ENCODE measurements around the gene ADAR.
A peak's percentile ranks its signal among the peaks of the same experiment; 100 is the strongest.

Gene ADAR

GRCh38 chr1:154582885-154583284 lies 25.1 kb downstream of the ADAR start:
- DNase-seq (ENCODE audit: low read depth): no peak

GRCh38 chr1:154581766-154582165 lies 26.2 kb downstream of the ADAR start:
- DNase-seq (ENCODE audit: low read depth): no peak

- no peak for DNase-seq (ENCODE audit: low read depth)
Measured at GRCh38 chr1:154579374-154579773, 28.6 kb downstream of the ADAR start.

- no peak for DNase-seq (ENCODE audit: low read depth)
Measured at GRCh38 chr1:154578058-154578418, 29.9 kb downstream of the ADAR start.

DNA sequence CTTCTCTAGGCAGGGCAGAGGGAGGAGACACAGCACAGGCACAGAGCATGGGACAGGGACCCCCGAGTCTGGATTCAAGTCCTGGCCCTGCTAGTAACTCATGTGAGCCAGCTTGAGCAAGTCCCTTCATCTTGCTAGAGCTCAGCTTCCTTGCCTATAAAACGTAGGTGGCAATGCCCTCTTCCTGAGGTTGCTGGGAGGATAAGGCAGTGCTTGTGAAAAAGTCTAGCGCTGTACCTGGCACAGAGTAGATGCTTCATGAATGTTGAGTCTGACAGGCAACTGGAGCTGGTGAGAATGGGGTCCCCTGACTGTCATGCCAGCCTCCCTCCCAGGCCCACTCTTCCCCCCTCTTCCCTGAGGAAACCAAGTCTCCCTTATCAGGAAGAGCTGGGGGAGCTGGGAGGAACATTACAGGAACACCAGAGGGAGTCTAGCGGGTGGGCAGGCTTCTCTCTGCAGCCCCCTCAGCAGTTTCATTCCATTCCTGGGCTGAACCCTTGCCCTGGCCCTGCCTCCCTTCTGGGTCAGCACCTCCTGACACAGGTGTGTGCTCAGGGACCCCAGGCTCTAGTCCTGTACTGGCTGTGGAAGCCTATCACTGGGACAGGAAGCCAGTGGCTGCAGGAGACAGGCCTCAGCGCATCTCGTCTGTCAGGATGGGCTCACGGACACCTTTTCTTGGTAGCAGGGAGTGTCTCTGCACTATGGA lies 30.5 kb downstream of the ADAR start:
- DNase-seq (ENCODE audit: low read depth): no peak

- no peak for DNase-seq (ENCODE audit: low read depth)
Measured at GRCh38 chr1:154575951-154576566, 31.9 kb downstream of the ADAR start.

DNA sequence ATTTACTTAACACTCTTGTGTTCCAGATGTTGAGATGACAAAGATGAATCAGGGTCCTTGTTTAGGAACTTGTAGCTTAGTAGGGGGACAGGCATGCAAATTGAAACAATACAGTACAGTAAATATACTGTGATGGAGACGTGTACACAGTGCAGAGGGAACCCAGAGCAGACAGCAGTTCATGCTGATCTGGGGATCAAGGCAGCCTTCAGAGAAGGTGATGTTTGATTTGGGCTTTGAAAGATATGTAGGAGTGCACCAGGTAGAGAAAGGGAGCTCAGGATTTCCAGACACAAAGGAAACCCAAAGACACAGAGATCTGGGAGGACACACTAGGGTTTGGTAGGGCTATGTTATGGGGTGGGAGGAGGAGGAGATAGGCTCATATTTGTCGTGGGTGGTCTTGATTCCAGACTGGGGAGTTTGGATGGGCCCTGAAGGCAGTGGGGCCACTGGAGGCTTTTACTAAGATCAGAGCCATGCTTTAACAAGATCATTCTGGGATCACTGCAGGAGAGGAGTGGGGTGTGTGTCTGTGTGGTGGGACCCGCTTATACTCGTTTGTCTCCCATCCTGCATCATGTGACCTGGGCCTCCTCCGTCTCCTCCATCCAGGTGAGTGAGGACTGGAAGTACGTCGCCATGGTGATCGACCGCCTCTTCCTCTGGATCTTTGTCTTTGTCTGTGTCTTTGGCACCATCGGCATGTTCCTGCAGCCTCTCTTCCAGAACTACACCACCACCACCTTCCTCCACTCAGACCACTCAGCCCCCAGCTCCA lies 32.6 kb downstream of the ADAR start:
- no peak for DNase-seq (ENCODE audit: low read depth)

DNA sequence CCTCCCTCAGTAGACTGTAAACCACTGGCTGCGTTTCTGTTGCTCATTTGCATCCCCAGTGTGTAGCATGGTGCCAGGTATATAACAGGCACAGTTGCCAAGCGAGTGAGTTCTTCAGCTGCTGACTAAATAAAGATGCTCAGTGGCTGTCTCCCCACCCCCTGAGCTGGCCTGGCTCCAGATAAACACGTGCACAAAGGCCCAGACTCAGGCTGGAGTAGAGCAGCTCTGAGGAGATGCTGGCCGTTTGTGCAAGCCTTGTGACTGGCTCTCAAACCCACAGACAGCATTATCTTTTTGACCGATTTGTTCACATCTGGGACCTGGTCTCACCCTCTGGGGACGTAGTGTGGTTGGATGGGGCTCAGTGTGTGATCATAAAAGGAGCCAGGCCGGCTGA lies 33.3 kb downstream of the ADAR start:
- DNase-seq (ENCODE audit: low read depth): no peak

- no peak for DNase-seq (ENCODE audit: low read depth)
Measured at GRCh38 chr1:154573168-154573510, 34.8 kb downstream of the ADAR start.

- DNase-seq (ENCODE audit: low read depth): no peak
Measured at GRCh38 chr1:154572468-154573167, 35.4 kb downstream of the ADAR start.

GRCh38 chr1:154571964-154572288 lies 36.1 kb downstream of the ADAR start:
- no peak for DNase-seq (ENCODE audit: low read depth)

- no peak for DNase-seq (ENCODE audit: low read depth)
Measured at GRCh38 chr1:154571244-154571963, 36.6 kb downstream of the ADAR start.

DNA sequence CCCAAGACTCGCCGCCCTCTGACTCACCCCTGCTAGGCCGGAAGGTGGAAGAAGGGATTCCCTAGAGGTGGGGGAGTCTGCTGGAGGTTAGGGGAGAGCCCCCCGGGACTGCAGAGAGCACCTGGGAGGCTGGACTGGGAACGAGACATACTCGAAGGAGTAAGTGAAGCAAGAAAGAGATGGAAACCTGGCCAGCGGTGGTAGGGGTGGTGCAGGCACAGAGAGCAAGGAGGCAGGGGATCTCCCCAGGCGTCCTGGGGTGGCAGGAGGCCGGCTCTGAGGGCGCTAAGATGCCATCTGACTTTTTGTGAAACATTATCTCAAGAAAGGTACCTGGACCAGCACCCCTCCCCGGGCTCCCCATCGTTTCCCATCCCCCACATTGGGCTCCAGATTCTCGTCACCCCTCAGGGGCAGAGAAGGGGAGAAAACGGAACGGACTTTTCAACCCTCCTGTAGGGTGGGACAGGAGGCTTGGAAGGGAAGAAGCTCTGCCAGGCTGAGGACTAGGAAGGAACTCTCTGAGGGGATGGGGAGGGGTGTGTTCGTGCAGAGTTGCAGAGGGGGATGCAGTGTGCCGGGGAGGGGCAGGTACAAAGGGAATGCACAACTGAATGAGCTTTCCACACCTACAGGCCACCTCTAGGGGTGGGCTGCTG lies 39.7 kb downstream of the ADAR start:
- no peak for DNase-seq (ENCODE audit: low read depth)

GRCh38 chr1:154567386-154568156 lies 40.4 kb downstream of the ADAR start, which contains the start of gene CHRNB2:
Gene CHRNB2, plus strand, starts transcription at chr1:154567778. Its CDS starts 267 bp downstream, at chr1:154568045.
- DNase-seq (ENCODE audit: low read depth): peak; percentile 58

- DNase-seq (ENCODE audit: low read depth): no peak
Measured at GRCh38 chr1:154565876-154566275, 42.1 kb downstream of the ADAR start.

GRCh38 chr1:154559466-154560044 lies 48.4 kb downstream of the ADAR start:
- peak; percentile 66 for DNase-seq (ENCODE audit: low read depth)

GRCh38 chr1:154558720-154559465 lies 49.1 kb downstream of the ADAR start:
- peak; percentile 100 for DNase-seq (ENCODE audit: low read depth)

DNA sequence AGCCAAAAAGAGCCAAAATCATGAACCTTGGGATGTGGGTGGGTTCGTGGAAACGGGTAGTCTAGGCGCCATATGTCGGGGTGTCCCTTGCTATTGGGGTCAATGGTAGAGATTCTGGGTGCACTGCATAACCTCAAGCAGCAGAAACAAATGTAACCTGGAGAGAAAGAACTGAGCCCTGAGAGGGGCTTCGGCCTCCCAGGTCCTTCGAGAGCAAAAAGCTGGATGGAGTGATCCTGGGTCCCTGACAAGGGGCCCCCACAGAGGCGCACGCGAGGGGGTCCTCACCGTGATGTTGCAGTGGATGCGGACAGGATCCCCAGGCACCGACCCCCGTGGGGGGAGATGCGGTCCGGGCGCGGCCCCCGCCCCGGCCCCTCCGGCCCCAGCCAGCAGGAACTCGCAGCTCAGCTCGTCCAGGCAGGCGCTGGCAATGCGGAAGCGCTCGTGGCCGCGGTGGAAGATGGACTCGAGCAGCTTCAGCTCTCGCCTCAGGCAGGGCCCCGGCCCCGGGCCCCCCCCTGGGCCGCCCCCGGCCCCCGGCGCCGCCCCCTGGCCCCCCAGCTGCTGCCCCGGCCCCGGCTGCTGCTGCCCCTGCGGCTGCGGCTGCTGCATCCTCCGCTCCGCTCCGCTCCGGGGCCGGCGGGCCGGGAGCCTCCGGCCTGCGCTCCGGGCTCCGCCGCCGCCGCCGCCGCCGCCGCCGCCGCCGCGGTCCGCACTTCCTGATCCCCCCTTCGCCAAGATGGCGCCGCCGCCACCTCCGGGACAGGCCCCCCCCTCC lies 49.9 kb downstream of the ADAR start, which contains the start of gene UBE2Q1:
Gene UBE2Q1, minus strand, starts transcription at position 724 of the 781 bp plus-strand sequence. Its CDS starts 109 bp downstream, at position 615.
- no peak for DNase-seq (ENCODE audit: low read depth)

Data from activated T-helper 1 cell treated with Interleukin-2 at 50 U/mL for 16 hours (primary cell).